ENCODE results near the gene VPS13C.

The VPS13C gene

GRCh38 chr15:62087671-62088352 is 27.6 kb upstream of the VPS13C start:
- H3K9me3 ChIP-seq (ENCODE audit: control insufficient read depth, insufficient read depth, low read length), result no peaks in the 10 kb centered on the region
- no peaks in the 10 kb centered on the region for H3K79me2 ChIP-seq (ENCODE audit: control insufficient read depth, low read length)
- no peaks in the 10 kb centered on the region for H3F3A ChIP-seq (ENCODE audit: control insufficient read depth, insufficient read depth)
- no peaks in the 10 kb centered on the region for H3K4me1 ChIP-seq (ENCODE audit: control insufficient read depth, low read length)
- H3K27ac ChIP-seq (ENCODE audit: low read depth, low read length), result no peak overlapping the region
- H3K27me3 ChIP-seq (ENCODE audit: control insufficient read depth, low read length), result peaks cover 4% of the 10 kb centered on the region; the same call in 1 of the 2 replicates
- H3K4me2 ChIP-seq (ENCODE audit: low read length), result no peak overlapping the region
- no peaks in the 10 kb centered on the region for H3K9me2 ChIP-seq (replicated peaks; ENCODE audit: control insufficient read depth, low read length)
- H3K36me3 ChIP-seq (ENCODE audit: control insufficient read depth, low read length), result no peaks in the 10 kb centered on the region
- no peaks in the 10 kb centered on the region for H4K20me1 ChIP-seq (ENCODE audit: control insufficient read depth, insufficient read depth, low read depth, low read length)
- TF ChIP-seq CTCF (IDR thresholded peaks at IDR 0.05; ENCODE audit: low read depth, low read length, poor library complexity, severe bottlenecking), result no peak
- TF ChIP-seq EZH2phosphoT487 (IDR thresholded peaks at IDR 0.05; ENCODE audit: borderline replicate concordance, low read length), result no peak
- H3K4me3 ChIP-seq (ENCODE audit: low read length), result no peak overlapping the region

GRCh38 chr15:62085740-62086139 is 25.5 kb upstream of the VPS13C start:
- no peak overlapping the region for H3K4me3 ChIP-seq (ENCODE audit: low read length)
- H3K4me2 ChIP-seq (ENCODE audit: low read length), result no peak overlapping the region
- H3K4me1 ChIP-seq (ENCODE audit: control insufficient read depth, low read length), result no peaks in the 10 kb centered on the region
- H3K27ac ChIP-seq (ENCODE audit: low read depth, low read length), result no peak overlapping the region
- peaks cover 4% of the 10 kb centered on the region; the same call in 1 of the 2 replicates for H3K27me3 ChIP-seq (ENCODE audit: control insufficient read depth, low read length)
- no peak for TF ChIP-seq EZH2phosphoT487 (IDR thresholded peaks at IDR 0.05; ENCODE audit: borderline replicate concordance, low read length)
- no peak for TF ChIP-seq CTCF (IDR thresholded peaks at IDR 0.05; ENCODE audit: low read depth, low read length, poor library complexity, severe bottlenecking)
- no peaks in the 10 kb centered on the region for H3K36me3 ChIP-seq (ENCODE audit: control insufficient read depth, low read length)
- H3K79me2 ChIP-seq (ENCODE audit: control insufficient read depth, low read length), result no peaks in the 10 kb centered on the region
- H4K20me1 ChIP-seq (ENCODE audit: control insufficient read depth, insufficient read depth, low read depth, low read length), result no peaks in the 10 kb centered on the region
- H3K9me3 ChIP-seq (ENCODE audit: control insufficient read depth, insufficient read depth, low read length), result no peaks in the 10 kb centered on the region
- no peaks in the 10 kb centered on the region for H3F3A ChIP-seq (ENCODE audit: control insufficient read depth, insufficient read depth)
- no peaks in the 10 kb centered on the region for H3K9me2 ChIP-seq (replicated peaks; ENCODE audit: control insufficient read depth, low read length)

GRCh38 chr15:62083194-62084154 is 23.2 kb upstream of the VPS13C start:
- H3K79me2 ChIP-seq (ENCODE audit: control insufficient read depth, low read length), result no peaks in the 10 kb centered on the region
- H3K27ac ChIP-seq (ENCODE audit: low read depth, low read length), result no peak overlapping the region
- no peaks in the 10 kb centered on the region for H3K4me1 ChIP-seq (ENCODE audit: control insufficient read depth, low read length)
- no peaks in the 10 kb centered on the region for H3K36me3 ChIP-seq (ENCODE audit: control insufficient read depth, low read length)
- H3K4me3 ChIP-seq (ENCODE audit: low read length), result no peak overlapping the region
- no peaks in the 10 kb centered on the region for H3K9me2 ChIP-seq (replicated peaks; ENCODE audit: control insufficient read depth, low read length)
- H4K20me1 ChIP-seq (ENCODE audit: control insufficient read depth, insufficient read depth, low read depth, low read length), result no peaks in the 10 kb centered on the region
- TF ChIP-seq EZH2phosphoT487 (IDR thresholded peaks at IDR 0.05; ENCODE audit: borderline replicate concordance, low read length) (no peak), CTCF (IDR thresholded peaks at IDR 0.05; ENCODE audit: low read depth, low read length, poor library complexity, severe bottlenecking) (no peak)
- no peaks in the 10 kb centered on the region for H3F3A ChIP-seq (ENCODE audit: control insufficient read depth, insufficient read depth)
- peaks cover 4% of the 10 kb centered on the region; the same call in 1 of the 2 replicates for H3K27me3 ChIP-seq (ENCODE audit: control insufficient read depth, low read length)
- no peak overlapping the region for H3K4me2 ChIP-seq (ENCODE audit: low read length)
- no peaks in the 10 kb centered on the region for H3K9me3 ChIP-seq (ENCODE audit: control insufficient read depth, insufficient read depth, low read length)
